ENCODE results near the gene EIF4EBP2.

The EIF4EBP2 gene, protein sequence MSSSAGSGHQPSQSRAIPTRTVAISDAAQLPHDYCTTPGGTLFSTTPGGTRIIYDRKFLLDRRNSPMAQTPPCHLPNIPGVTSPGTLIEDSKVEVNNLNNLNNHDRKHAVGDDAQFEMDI

DNA sequence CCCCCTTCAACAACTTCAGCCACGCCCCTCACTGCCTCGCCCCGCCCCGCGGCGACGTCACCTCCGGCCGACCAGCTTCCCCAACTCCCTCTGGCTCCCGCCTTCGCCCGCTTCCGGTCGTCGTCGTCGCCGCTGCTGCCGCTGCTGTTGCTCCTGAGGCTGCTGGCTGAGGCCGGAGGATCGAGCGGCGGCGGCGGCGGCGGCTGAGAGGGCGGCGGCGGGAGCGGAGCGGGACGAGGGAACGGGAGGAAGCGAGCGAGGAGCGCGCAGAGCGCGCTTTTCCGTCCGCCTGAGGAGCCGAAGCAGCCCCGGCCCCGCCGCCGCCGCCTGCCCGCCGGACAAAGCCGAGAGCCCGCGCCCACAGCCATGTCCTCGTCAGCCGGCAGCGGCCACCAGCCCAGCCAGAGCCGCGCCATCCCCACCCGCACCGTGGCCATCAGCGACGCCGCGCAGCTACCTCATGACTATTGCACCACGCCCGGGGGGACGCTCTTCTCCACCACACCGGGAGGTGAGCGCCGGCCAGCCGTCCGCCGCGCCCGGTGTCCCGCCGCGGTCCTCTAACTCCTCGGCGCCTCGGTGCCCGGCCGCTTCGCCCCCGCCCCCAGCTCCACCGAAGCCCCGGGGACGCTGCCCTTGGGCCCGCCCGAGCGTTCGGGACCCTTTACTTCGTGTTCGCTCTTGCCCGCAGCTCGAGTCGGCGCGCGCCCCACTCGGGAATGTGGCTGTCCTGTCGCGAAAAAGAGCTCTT lies at the start of gene EIF4EBP2:
Gene EIF4EBP2 (plus strand): TSS at position 110 of the 751 bp plus-strand sequence. CDS start 257 bp downstream, at position 367.
- no peaks in the 10 kb centered on the region for H3K27me3 Mint-ChIP-seq
- DNase-seq (ENCODE audit: low spot score in 2 of 2), result peak; percentile 98 to 100
- H3K4me1 Mint-ChIP-seq, result peaks cover 41% of the 10 kb centered on the region
- ATAC-seq (replicated peaks; ENCODE audit: extremely low read depth, poor library complexity, severe bottlenecking), result peak; percentile 93
- peaks cover 7% of the 10 kb centered on the region for H3K36me3 Mint-ChIP-seq (ENCODE audit: insufficient read depth)
- peak within 1 kb of the TSS; percentile 98 for H3K27ac Mint-ChIP-seq (ENCODE audit: low read depth)
- H3K4me3 Mint-ChIP-seq, result peak within 1 kb of the TSS; percentile 99
- H3K9me3 Mint-ChIP-seq, result no peaks in the 10 kb centered on the region

DNA sequence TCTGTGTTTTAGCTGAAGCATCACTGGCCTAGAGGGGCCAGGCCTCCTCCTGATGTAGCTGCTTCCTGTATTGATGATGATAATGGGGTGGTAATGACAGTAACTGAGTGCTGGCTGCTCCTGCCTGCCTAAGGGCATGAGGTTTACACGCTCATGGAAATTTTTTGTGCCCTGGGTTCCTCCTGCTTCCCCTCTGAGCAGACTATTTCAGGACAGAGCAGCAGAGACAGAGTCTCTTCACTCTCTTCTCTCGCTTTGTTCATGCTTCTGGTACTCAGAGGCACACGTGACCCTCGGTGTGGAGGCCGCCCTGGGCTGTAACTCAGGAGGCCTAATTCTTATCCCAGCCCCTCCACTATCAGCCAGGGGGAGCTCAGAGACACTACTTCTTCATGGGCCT lies 49.4 kb upstream of the EIF4EBP2 start:
- Mint-ChIP-seq H3K4me1 (peaks cover 17% of the 10 kb centered on the region), H3K9me3 (no peaks in the 10 kb centered on the region), H3K36me3 (ENCODE audit: insufficient read depth) (no peaks in the 10 kb centered on the region), H3K27ac (ENCODE audit: low read depth) (no peak overlapping the region), H3K4me3 (peak overlapping the region; percentile 76), H3K27me3 (no peaks in the 10 kb centered on the region)
- ATAC-seq (replicated peaks; ENCODE audit: extremely low read depth, poor library complexity, severe bottlenecking) (no peak), DNase-seq (ENCODE audit: low spot score in 2 of 2) (no peak)

DNA sequence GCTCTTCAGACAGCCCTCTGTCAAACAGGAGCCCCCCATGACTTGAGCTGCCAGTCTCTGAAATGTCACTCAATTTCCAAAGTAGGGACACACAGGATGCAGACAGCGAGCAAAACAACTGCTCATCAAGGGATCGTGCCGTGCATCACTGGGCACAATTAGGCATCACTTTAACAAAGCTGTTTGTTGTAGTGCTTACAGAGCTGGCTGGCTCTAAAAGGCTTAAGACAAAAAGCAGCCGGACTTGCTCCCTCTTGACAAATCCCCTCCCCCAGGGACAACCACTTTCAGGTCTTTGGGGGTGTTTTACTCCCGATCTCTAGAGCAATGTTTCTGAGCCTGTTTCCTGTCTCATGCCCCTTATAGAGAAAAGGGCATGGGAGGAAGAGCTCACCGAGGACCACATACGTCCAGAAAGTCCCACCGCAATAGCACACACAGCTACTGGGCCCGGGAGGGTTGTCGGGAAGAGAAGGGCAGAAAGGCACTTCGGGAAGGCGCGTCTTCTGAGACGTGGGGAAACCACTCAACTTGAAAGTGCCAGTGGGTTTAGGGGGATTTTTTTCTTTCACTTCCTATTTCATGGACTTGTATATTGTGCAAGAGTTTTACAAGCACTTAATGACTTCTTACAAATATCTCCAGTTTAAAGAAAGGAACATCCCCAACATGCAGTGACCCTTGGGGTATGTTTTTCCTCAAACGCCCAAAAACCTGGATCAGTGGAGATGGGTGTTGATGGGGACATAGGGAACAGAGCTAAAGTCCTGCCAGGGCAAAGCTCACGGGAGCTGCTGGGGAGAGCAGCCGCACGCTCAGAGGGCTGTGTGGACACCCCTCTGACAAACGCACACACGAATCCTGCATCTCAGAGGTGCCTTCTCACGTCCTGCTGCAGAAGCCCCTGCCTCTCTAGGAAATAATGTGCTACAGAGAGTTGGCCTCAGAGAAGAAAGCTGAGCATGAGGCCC lies 48.6 kb upstream of the EIF4EBP2 start:
- H3K36me3 Mint-ChIP-seq (ENCODE audit: insufficient read depth), result no peaks in the 10 kb centered on the region
- H3K27ac Mint-ChIP-seq (ENCODE audit: low read depth), result peak overlapping the region; percentile 52
- peaks cover 17% of the 10 kb centered on the region for H3K4me1 Mint-ChIP-seq
- peak overlapping the region; percentile 76 for H3K4me3 Mint-ChIP-seq
- H3K27me3 Mint-ChIP-seq, result no peaks in the 10 kb centered on the region
- ATAC-seq (replicated peaks; ENCODE audit: extremely low read depth, poor library complexity, severe bottlenecking) (peak; percentile 52), DNase-seq (ENCODE audit: low spot score in 2 of 2) (no peak)
- H3K9me3 Mint-ChIP-seq, result no peaks in the 10 kb centered on the region

DNA sequence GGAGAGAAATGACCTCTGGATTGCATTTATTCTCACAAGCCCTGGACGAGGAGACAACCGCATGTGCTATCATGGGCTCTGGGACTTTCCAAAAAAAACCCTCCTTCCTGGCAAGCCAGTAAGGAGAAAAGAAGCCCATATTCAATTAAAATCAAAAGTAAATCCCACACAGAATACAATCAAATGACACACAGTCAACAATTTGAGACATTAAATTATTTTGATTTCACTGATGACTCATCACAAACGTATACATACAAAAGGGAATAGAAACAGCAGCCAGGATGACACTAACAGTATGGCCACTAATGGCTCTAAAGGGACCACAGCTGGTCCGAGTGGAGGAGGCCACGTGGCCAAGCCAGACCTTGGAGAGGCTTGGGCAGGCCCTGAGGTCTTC lies 46.4 kb upstream of the EIF4EBP2 start:
- Mint-ChIP-seq H3K9me3 (no peaks in the 10 kb centered on the region), H3K27ac (ENCODE audit: low read depth) (no peak overlapping the region), H3K4me1 (peaks cover 17% of the 10 kb centered on the region), H3K27me3 (no peaks in the 10 kb centered on the region), H3K4me3 (no peak overlapping the region), H3K36me3 (ENCODE audit: insufficient read depth) (no peaks in the 10 kb centered on the region)
- no peak for DNase-seq (ENCODE audit: low spot score in 2 of 2)
- ATAC-seq (replicated peaks; ENCODE audit: extremely low read depth, poor library complexity, severe bottlenecking), result no peak

DNA sequence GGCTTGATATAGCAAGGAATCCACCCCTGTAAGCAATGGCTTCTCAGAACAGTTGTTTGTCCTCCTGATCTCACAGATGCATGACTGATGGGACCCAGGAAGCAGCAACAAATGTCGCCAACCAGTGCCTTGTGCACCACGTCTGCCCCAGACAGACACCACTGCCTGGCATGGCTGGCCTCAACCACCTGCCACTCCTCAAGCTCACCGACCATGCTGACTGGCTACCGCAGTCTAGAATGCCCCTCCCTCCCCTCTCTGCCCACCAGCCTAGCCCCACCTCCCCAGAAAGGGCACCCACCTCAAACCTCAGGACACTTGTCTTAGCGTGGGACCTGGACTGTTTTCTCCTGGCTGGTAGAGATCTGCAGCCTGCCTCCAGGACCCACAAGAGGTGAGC lies 45.5 kb upstream of the EIF4EBP2 start:
- peaks cover 17% of the 10 kb centered on the region for H3K4me1 Mint-ChIP-seq
- H3K36me3 Mint-ChIP-seq (ENCODE audit: insufficient read depth), result no peaks in the 10 kb centered on the region
- no peak overlapping the region for H3K4me3 Mint-ChIP-seq
- no peak overlapping the region for H3K27ac Mint-ChIP-seq (ENCODE audit: low read depth)
- ATAC-seq (replicated peaks; ENCODE audit: extremely low read depth, poor library complexity, severe bottlenecking) (no peak), DNase-seq (ENCODE audit: low spot score in 2 of 2) (no peak)
- no peaks in the 10 kb centered on the region for H3K27me3 Mint-ChIP-seq
- H3K9me3 Mint-ChIP-seq, result no peaks in the 10 kb centered on the region

DNA sequence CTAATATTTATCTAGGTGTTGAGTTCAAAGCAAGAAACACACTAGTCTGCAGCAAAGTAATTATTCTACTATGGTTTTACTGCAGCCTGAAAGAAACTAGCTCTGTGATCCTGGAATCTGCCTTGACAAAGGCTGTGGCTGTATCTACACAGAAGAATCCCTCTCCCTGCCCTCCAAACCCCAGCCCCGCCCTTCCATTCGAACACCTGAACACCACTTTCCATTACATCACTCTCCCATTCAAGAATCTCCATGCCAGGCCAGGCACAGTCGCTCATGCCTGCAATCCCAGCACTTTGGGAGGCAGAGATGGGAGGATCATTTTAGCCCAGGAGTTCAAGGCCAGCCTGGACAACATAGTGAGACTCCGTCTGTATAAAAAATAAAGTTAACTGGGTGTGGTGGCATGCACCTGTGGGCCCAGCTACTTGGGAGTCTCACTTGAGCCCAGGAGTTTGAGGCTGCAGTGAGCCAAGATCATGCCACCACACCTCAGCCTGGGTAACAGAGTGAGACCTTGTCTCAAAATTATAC lies 44.9 kb upstream of the EIF4EBP2 start:
- no peak overlapping the region for H3K27ac Mint-ChIP-seq (ENCODE audit: low read depth)
- DNase-seq (ENCODE audit: low spot score in 2 of 2) (no peak), ATAC-seq (replicated peaks; ENCODE audit: extremely low read depth, poor library complexity, severe bottlenecking) (no peak)
- H3K4me1 Mint-ChIP-seq, result peaks cover 18% of the 10 kb centered on the region
- no peaks in the 10 kb centered on the region for H3K36me3 Mint-ChIP-seq (ENCODE audit: insufficient read depth)
- H3K9me3 Mint-ChIP-seq, result no peaks in the 10 kb centered on the region
- H3K27me3 Mint-ChIP-seq, result no peaks in the 10 kb centered on the region
- no peak overlapping the region for H3K4me3 Mint-ChIP-seq

DNA sequence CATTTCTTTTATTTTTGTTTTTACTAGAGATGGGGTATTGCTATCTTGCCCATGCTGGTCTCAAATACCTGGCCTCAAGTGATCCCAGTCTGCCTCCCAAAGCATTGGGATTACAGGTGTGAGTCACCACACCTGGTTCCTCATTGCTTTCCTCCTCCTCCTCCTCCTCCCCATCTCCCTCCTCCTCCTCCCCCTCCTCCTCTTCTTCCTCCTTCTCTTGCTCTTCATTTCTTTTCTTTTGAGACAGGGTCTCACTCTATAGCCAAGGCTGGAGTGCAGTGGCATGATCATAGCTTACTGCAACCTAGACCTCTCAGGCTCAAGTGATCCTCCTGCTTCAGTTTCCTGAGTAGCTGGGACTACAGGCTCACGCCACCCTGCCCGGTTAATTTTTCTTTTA lies 43.7 kb upstream of the EIF4EBP2 start:
- peak overlapping the region; percentile 74 for H3K27ac Mint-ChIP-seq (ENCODE audit: low read depth)

DNA sequence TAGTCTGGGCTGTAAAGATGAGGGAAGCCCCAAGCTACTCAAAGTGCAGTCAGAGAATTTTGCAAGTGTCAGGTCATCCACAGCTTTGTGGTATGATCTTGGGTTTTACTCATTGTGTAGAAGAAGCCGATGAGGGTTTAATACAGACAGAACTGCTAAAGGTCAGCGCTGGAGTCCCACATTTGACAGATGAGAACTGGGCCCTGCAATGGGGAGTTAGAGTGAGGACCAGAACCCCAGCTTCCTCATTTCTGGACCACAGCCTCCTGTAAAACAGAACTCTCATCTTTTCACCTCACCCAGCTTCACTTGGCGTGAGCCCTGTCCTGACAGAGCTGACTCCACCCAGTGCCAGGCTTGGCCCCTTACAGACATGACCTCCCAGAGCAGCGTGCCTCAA lies 41.6 kb upstream of the EIF4EBP2 start:
- Mint-ChIP-seq H3K27ac (ENCODE audit: low read depth) (no peak overlapping the region), H3K4me3 (no peak overlapping the region), H3K36me3 (ENCODE audit: insufficient read depth) (peaks cover 2% of the 10 kb centered on the region), H3K9me3 (no peaks in the 10 kb centered on the region), H3K27me3 (no peaks in the 10 kb centered on the region), H3K4me1 (peaks cover 8% of the 10 kb centered on the region)
- no peak for DNase-seq (ENCODE audit: low spot score in 2 of 2)
- ATAC-seq (replicated peaks; ENCODE audit: extremely low read depth, poor library complexity, severe bottlenecking), result no peak

More for the DNA sequence above, 43.7 kb upstream of the EIF4EBP2 start:
- no peaks in the 10 kb centered on the region for H3K27me3 Mint-ChIP-seq
- H3K4me1 Mint-ChIP-seq, result peaks cover 17% of the 10 kb centered on the region
- DNase-seq (ENCODE audit: low spot score in 2 of 2), result no peak
- peaks cover 2% of the 10 kb centered on the region for H3K36me3 Mint-ChIP-seq (ENCODE audit: insufficient read depth)
- no peak overlapping the region for H3K4me3 Mint-ChIP-seq
- no peaks in the 10 kb centered on the region for H3K9me3 Mint-ChIP-seq
- no peak for ATAC-seq (replicated peaks; ENCODE audit: extremely low read depth, poor library complexity, severe bottlenecking)

DNA sequence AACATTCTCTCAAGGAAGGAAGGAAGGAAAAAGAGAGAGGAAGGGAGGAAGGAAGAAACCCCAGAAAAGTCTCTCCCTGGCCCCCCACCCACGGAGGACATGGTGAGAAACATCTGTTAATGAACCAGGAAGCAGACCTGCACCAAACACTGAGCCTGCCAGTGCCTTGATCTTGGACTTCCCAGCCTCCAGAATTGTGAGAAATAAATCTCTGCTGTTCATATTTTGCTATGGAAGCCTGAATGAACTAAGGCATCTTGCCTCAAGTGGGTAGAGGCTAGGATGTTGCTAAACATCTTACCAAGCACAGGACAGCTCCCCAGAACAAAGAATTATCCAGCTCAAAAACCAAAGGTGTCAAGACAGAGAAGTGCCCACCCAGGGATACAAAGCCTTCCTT lies 40.7 kb upstream of the EIF4EBP2 start:
- Mint-ChIP-seq H3K27me3 (no peaks in the 10 kb centered on the region), H3K36me3 (ENCODE audit: insufficient read depth) (peaks cover 2% of the 10 kb centered on the region), H3K9me3 (no peaks in the 10 kb centered on the region), H3K4me1 (peaks cover 8% of the 10 kb centered on the region), H3K27ac (ENCODE audit: low read depth) (no peak overlapping the region), H3K4me3 (no peak overlapping the region)
- ATAC-seq (replicated peaks; ENCODE audit: extremely low read depth, poor library complexity, severe bottlenecking) (no peak), DNase-seq (ENCODE audit: low spot score in 2 of 2) (no peak)

DNA sequence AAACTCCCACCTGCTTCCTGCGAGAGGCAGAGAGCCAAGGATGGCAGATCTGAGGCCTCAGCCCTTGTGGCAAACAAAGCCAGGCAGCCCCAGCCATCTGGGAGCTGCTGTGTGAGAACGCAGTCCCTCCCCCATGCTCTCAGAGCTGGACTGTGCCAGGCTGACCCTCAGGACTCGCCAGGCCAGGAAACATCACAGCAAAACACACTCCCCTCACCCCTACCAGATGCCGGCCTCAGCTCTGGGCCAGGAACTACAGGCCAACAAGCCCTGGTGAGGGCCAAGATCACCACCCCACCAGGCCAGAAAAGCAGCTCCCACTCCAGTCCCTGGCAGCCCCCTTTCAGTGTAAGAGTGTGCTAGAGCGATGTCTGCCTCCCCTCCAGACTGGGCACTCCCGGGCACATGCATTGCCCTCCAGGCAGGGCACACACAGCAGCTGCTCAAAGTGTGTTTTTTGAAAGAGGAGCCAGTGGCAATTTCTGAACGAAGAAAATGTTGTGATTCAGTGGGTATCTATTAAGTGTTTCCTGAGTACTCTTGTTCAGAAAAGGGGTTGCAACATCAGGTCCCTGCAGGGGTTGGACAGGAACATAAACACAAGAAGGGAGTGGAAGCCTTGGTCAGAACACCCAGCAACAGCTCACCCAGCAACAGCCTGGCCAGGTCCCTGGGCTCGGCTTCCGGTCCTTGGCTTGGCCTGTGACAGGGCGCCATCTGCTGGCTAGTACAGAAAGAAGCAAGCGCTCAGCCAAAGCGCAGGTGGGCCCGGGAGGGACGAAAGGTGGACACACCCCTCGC lies 39.8 kb upstream of the EIF4EBP2 start:
- H3K36me3 Mint-ChIP-seq (ENCODE audit: insufficient read depth), result peaks cover 2% of the 10 kb centered on the region
- no peak overlapping the region for H3K27ac Mint-ChIP-seq (ENCODE audit: low read depth)
- DNase-seq (ENCODE audit: low spot score in 2 of 2) (peak; percentile 74 to 80), ATAC-seq (replicated peaks; ENCODE audit: extremely low read depth, poor library complexity, severe bottlenecking) (peak; percentile 92)
- no peaks in the 10 kb centered on the region for H3K27me3 Mint-ChIP-seq
- H3K4me3 Mint-ChIP-seq, result no peak overlapping the region
- no peaks in the 10 kb centered on the region for H3K9me3 Mint-ChIP-seq
- peaks cover 8% of the 10 kb centered on the region for H3K4me1 Mint-ChIP-seq

DNA sequence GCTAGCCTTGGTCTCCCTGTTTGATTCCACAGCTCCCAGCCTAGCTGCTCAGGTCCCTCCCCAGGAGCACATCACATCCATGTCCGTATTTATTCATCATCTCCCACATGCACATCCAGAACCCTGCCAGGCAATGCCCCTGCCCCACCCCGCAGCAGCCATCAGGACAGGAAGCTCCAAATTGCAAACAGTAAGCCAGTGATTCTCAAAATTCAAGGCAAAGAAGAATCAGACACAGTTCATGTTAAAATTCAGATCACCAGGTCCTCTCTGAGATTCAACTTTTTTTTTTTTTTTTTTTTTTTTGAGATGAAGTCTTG lies 39.2 kb upstream of the EIF4EBP2 start:
- H3K27me3 Mint-ChIP-seq, result no peaks in the 10 kb centered on the region
- no peak overlapping the region for H3K4me3 Mint-ChIP-seq
- ATAC-seq (replicated peaks; ENCODE audit: extremely low read depth, poor library complexity, severe bottlenecking) (no peak), DNase-seq (ENCODE audit: low spot score in 2 of 2) (no peak)
- no peak overlapping the region for H3K27ac Mint-ChIP-seq (ENCODE audit: low read depth)
- peaks cover 8% of the 10 kb centered on the region for H3K4me1 Mint-ChIP-seq
- peaks cover 2% of the 10 kb centered on the region for H3K36me3 Mint-ChIP-seq (ENCODE audit: insufficient read depth)
- no peaks in the 10 kb centered on the region for H3K9me3 Mint-ChIP-seq

DNA sequence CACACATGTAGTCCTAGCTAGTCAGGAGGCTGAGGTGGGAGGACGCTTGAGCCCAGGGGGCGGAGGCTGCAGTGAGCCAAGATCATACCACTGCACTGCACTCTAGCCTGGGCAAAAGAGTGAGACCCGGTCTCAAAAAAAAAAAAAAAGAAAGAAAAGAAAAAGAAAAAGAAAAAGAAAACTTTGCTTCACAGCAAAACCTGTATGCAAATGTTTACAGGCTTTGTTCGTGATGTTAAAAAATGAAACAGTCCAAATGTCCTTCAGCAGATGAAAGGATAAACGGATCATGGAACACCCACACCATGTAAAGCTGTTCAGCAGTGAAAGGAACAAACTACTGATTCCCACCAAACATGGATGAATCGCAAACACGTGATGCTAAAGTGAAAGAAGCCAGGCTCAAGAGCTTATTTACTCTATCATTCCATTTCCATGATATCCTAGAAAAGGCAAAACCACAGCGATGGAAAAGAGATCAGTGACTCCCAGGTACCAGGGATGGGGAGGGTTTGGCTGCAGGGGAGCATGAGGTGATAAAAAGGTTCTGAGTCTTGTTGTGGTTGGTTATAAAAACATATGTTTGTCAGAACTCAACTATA lies 36.6 kb upstream of the EIF4EBP2 start:
- H3K27me3 Mint-ChIP-seq, result no peaks in the 10 kb centered on the region
- no peak overlapping the region for H3K27ac Mint-ChIP-seq (ENCODE audit: low read depth)
- no peak overlapping the region for H3K4me3 Mint-ChIP-seq
- H3K4me1 Mint-ChIP-seq, result peaks cover 8% of the 10 kb centered on the region
- H3K36me3 Mint-ChIP-seq (ENCODE audit: insufficient read depth), result peaks cover 2% of the 10 kb centered on the region
- ATAC-seq (replicated peaks; ENCODE audit: extremely low read depth, poor library complexity, severe bottlenecking) (no peak), DNase-seq (ENCODE audit: low spot score in 2 of 2) (no peak)
- H3K9me3 Mint-ChIP-seq, result no peaks in the 10 kb centered on the region

All from central memory CD8-positive, alpha-beta T cell (primary cell).